HG02938 (cell line): ENCODE measurements around the gene GPR18.

ENCODE experiments used
- ATAC-seq: cut with Tn5 transposase; IDR thresholded peaks from one replicate; pipeline ENCODE4 v1.9.1; 2021; ENCODE audit warnings: mild to moderate bottlenecking, moderate library complexity; ENCODE audit not compliant: unreplicated experiment

Gene GPR18

GRCh38 chr13:99293178-99293577 is 35.0 kb upstream of the GPR18 start:
- ATAC-seq, result no peak

DNA sequence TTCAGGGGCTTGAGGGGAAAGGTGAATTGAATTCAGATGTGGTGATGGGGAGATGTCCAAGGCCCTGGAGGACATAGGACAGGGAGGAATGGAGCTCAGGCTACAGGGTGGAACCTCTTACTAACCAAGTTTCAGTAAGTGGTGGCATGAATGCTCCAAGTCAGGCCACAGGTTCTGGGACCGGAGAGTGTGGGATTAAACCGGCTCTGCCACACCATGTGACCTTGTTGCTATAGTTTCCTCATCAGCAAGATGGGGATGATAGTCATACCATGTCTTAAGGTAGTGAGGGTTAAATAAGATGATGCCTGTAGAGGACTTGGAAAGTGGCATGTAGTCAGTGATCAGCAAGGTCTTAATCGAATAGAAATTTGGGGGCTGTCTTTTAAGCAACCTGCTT is 32.7 kb upstream of the GPR18 start:
- no peak for ATAC-seq

DNA sequence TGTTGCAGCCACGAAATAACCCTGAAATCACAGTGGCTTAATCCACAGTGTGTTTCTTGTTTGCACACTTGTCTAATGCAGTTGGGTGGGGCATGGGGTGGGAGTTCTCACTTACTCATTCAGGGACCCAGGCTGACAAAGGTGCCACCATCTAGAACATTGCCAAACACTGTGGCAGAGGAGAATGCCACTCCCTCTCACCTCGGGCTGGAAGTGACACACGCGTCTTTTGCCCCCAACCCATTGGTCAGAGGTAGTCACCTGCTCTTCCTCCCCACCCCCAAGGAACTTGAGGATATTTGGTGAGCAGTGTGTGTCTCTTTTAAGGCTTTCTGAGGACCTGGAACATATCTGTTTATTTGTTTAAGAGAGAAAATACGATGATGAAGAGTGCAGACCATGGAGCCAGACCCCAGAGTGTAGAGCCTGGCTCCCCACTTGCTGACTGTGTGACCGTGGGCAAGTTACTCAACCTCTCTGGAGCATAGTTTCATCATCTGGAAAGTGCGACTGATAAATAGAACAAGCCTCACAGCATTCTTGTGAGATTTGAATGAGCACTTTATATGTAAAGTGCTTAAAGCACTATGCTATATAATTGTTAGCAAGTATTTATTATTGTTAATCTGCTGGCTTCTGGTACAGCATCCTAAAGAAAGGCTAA is 31.6 kb upstream of the GPR18 start:
- ATAC-seq, result no peak

DNA sequence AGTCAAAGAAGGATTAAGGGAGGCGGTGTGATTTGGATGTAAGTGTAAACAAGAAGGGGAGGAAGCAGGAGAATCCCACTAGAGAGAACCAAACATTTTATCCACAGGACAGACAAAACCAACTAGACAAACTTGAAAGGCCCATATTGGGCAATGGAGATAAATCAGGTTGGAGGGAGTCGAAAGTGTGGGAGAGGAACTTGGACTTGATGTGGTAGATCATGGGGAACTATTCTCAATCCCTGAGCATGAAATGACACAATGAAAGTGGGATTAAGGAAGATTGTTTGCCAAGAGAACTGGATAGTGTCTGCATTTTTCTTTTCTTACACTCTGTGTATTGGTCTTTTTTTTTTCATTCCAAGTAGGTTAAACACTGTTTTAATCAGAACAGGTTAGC is 31.1 kb upstream of the GPR18 start:
- no peak for ATAC-seq

GRCh38 chr13:99288089-99288488 is 29.9 kb upstream of the GPR18 start:
- ATAC-seq, result peak; percentile 89

DNA sequence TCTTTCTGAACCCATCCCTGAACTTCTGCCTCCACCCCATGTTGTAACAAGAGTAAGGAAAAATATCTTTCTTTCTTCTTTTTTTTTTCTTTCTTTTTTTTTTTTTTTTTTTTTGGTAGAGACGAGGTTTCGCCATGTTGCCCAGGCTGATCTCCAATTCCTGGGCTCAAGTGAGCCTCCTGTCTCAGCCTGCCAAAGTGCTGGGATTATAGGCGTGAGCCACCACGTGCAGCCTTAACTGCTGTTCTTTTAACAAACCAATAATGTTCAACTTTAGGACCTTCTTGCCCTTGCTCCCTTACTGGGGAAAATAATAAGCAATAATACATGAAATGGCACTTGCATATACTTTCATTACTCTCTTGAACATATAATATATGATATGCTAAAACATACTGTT is 29.4 kb upstream of the GPR18 start:
- no peak for ATAC-seq

GRCh38 chr13:99285432-99286182 is 27.4 kb upstream of the GPR18 start:
- ATAC-seq, result no peak

DNA sequence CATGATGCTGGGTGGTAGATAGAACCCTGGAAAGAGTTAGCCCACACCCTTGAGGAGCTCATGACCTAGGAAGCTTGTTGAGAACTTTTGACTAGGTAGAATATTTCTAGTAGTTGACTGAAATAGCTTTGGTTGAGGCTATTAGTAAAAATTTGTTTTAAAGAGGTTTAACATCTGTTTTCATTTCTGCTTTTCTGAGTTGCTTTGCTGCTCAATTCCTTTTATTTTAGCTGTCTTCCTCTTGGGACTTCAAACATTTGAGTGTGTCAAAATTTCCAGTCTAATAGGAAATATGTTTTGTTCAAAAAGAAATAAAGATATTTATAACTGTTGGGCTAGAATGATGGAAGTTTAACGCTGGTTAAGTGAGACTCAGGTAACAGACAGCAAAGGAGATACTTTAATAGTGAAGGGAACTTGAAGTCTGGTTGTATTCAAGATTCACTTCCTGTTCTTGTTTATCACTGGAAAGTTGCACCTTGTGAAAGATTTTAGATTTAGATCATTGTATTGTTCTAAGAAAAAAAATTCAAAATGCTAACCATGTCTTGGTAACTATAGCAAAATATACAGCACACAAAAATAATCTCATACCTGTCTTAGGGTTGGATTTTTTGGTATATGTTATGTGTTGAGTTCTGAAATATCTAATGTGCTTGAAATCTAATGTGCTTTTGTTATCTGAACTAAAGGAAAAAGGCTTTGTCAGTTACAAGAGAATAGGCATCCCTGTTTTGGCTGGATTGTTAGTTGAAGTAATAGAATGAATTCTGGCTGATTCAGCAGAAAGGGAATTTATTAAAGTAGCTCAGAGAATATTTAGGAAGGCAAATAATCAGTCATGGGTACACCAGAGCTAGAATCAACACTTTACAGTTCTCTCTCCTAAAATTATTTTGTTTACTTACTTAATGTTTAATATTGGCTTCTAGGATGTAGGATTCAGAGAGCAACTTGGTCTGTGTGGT is 24.4 kb upstream of the GPR18 start:
- ATAC-seq, result peak; percentile 54

GRCh38 chr13:99281811-99282263 is 23.7 kb upstream of the GPR18 start:
- ATAC-seq, result peak; percentile 54

DNA sequence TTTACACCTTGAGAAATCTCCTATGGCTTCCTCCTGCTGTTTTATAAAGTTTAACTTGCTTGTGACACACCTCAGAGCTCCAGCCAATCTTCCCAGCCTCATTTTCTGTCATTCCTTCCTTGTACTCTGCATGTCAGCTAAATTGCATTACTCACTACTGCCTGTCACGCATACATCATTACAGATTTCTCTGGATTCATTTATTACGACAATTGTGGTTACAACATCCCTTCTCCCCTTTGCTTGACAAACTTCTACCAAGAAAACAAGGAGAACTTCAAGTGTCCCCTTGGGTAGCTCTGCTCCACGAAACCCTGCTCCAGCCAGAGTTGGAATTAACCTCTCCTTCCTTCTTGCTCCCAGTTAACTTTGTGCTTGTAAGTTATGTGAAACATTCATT is 22.0 kb upstream of the GPR18 start:
- ATAC-seq, result no peak

DNA sequence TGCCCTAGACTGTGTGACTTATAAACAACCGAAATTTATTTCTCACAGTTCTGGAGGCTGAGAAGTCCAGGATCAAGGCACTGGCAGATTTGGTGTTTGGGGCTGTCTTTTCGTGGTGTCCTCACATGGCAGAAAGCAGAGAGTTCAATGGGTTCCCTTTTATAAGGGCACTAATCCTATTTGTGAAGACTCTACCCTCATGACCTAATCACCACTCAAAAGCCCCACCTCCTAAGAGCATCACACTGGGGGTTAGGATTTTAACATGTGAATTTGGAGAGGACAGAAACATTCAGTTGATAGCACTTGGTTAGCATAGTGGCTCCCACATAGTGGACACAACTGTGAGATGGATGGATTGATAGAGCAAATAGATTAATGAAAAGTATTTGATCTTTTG is 21.5 kb upstream of the GPR18 start:
- no peak for ATAC-seq

- no peak for ATAC-seq
These were observed 20.7 kb upstream of the GPR18 start for GRCh38 chr13:99278843-99279242.

GRCh38 chr13:99278200-99278599 is 20.0 kb upstream of the GPR18 start:
- no peak for ATAC-seq

DNA sequence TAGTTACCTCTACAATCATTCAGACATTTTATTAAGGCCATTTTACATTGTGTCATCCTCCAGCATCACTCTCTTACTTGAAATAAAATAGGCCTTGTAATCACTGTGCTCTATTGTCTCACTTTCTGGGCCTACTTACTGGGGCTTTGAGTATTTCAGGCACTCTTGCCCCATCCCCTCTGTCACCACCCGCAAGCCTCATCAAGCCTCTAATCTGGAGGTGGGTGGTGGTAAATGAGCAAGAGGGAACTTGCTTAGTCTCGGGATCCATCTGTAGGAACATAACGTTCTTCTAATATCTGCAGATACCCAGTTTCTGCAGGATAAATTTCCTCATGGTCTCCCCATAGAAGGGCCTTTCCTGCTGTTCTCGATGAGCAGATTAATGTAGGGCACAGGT is 19.4 kb upstream of the GPR18 start:
- no peak for ATAC-seq

GRCh38 chr13:99276706-99277105 is 18.5 kb upstream of the GPR18 start:
- ATAC-seq, result no peak

GRCh38 chr13:99275093-99275469 is 16.9 kb upstream of the GPR18 start:
- no peak for ATAC-seq

- no peak for ATAC-seq
These were observed 14.9 kb upstream of the GPR18 start for GRCh38 chr13:99273128-99273527.

DNA sequence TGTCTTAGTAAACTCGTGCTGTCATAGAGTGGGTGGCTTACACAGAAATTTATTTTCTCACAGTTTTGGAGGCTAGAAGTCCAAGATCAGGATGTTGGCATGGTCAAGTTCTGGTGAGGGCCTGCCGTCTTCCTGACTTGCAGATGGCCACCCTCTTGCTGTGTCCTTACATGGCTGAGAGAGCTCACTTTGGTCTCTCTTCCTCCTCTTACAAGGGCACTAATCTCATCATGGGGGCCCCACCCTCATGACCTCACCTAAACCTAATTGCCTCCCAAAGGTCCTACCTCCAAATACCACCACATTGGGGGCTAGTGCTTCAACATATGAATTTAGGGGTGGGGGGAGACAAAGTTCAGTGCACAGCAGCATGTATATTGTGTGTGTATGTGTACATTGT is 14.3 kb upstream of the GPR18 start:
- ATAC-seq, result no peak

- ATAC-seq, result no peak
These were observed 13.1 kb upstream of the GPR18 start for GRCh38 chr13:99271249-99271648.

DNA sequence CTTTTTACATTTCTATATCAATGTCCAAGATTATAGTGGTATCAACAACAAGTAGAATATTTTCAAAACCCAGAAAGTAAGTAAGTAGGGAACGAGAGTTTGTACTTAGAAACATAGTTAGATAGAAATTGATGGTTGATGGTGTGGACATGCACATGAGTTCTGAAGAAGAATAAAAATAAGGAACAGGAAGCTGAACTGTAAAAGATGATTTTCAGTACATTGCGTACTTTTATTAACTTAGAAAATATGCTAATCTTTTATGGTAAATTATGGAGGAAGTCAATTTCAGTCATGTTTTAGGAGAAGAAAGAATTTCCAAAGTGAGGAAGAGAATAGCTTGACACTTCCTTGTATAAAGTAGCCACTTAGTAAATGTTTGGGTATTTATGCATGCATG is 12.3 kb upstream of the GPR18 start:
- ATAC-seq, result no peak

DNA sequence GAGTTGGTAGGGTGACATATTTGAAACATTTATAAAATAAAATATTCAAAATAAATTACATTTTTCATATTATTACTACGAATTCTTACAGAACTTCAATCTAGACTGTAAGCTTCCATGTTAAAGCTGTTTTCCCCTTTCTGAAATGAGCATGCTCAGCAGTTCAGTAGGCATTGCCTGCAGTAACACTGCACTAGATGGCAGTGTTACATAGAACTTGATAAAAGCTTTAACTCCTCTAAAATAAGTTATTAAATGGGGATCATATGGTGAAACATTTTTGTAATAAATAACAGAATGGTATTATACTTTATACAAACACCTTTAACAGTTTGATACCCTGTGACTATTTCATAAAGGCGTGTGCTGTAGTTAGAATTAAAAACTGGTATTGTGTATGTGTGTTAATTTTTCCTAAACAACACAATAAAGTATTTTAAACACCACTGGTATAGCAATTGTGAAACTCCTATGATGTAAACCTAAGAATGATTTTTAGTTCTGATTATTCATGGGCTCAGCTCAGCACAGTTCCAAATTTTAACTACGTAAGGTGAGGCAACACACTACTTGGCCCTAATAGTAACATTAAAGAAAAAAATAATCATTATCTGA is 11.6 kb upstream of the GPR18 start:
- peak; percentile 70 for ATAC-seq
